CD1c-positive myeloid dendritic cell (primary cell): ENCODE results near the gene POLR3GL.
"Not testable (repeated sequence)": the region's sequence is repeated elsewhere in the genome, so short reads cannot be mapped to it uniquely, and the experiment has no call there.

Experiments used
- DNase-seq: peaks from one replicate; pipeline ENCODE4 v3.0.0-alpha.2; 2016; ENCODE audit errors: extremely low spot score

POLR3GL gene

GRCh38 chr1:145964328-145965118 is at the start of gene POLR3GL, which contains the start of gene ANKRD34A:
Gene POLR3GL, plus strand, starts transcription at chr1:145964690. Its CDS starts 10,176 bp downstream, at chr1:145974866.
Gene ANKRD34A, minus strand, starts transcription at chr1:145964575. Its CDS starts 2,816 bp downstream, at chr1:145961759.
- peak; percentile 96 for DNase-seq

- DNase-seq: no peak
Observed at GRCh38 chr1:145916745-145917144, 47.7 kb upstream of the POLR3GL start.

- DNase-seq: no peak
Observed at GRCh38 chr1:145917595-145917994, 46.9 kb upstream of the POLR3GL start.

GRCh38 chr1:145918144-145918991 is 46.1 kb upstream of the POLR3GL start, which contains the start of gene PEX11B:
Gene PEX11B, minus strand, starts transcription at chr1:145918717. Its CDS starts 29 bp downstream, at chr1:145918688.
- peak; percentile 95 for DNase-seq

GRCh38 chr1:145918992-145919939 is 45.2 kb upstream of the POLR3GL start:
- DNase-seq: peak; percentile 57

- not testable (repeated sequence) for DNase-seq
Observed at GRCh38 chr1:145920297-145920696, 44.2 kb upstream of the POLR3GL start.

GRCh38 chr1:145922266-145922665 is 42.2 kb upstream of the POLR3GL start:
- no peak for DNase-seq

GRCh38 chr1:145926686-145927062 is 37.8 kb upstream of the POLR3GL start:
- DNase-seq: no peak

GRCh38 chr1:145927063-145927886 is 37.2 kb upstream of the POLR3GL start, which contains the start of gene RBM8A:
Gene RBM8A, minus strand, starts transcription at chr1:145927484. Its CDS starts 58 bp downstream, at chr1:145927426.
- DNase-seq: peak; percentile 99

GRCh38 chr1:145927916-145928643 is 36.4 kb upstream of the POLR3GL start:
- no peak for DNase-seq

- DNase-seq: peak; percentile 20
Observed at GRCh38 chr1:145932522-145933009, 31.9 kb upstream of the POLR3GL start.

- DNase-seq: no peak
Observed at GRCh38 chr1:145935708-145936107, 28.8 kb upstream of the POLR3GL start.

GRCh38 chr1:145936247-145936646 is 28.2 kb upstream of the POLR3GL start:
- DNase-seq: no peak

- no peak for DNase-seq
Observed at GRCh38 chr1:145937436-145937835, 27.1 kb upstream of the POLR3GL start.

GRCh38 chr1:145942405-145942804 is 22.1 kb upstream of the POLR3GL start:
- DNase-seq: no peak

- no peak for DNase-seq
Observed at GRCh38 chr1:145942871-145943270, 21.6 kb upstream of the POLR3GL start.

GRCh38 chr1:145944532-145944931 is 20.0 kb upstream of the POLR3GL start:
- DNase-seq: no peak

GRCh38 chr1:145946477-145946986 is 18.0 kb upstream of the POLR3GL start:
- DNase-seq: no peak

GRCh38 chr1:145947551-145947950 is 16.9 kb upstream of the POLR3GL start:
- no peak for DNase-seq
